Spleen (tissue), 11 donors: ENCODE results near the gene ARHGEF10L. TPM values are rescaled to one million over a fixed set of nuclear protein-coding genes. Genes with fewer than 3 reads are reported as not detected.

Source experiments
- DNase-seq: peaks from one replicate; pipeline ENCODE4 v3.0.0-alpha.2; 2020
- H3K27ac ChIP-seq, 8 donors: fragments of 200-600 bp; sonication (generic) in 7 of 8; 1 replicate in 4 of 8; 2 replicates in 4 of 8; pipeline versions ENCODE4 v1.5.0 to v1.8.0; 2016 to 2021; ENCODE audit warnings: inconsistent platforms in 4 of 8, mild to moderate bottlenecking in 4 of 8, moderate library complexity in 1 of 8
- H3K27me3 ChIP-seq, 7 donors: fragments of 200-600 bp; sonication (generic) in 6 of 7; replicated peaks in 1 of 7; 1 replicate in 4 of 7; 2 replicates in 3 of 7; pipeline versions ENCODE4 v1.5.0 to v1.8.0; 2016 to 2021; ENCODE audit warnings: inconsistent platforms in 3 of 7, mild to moderate bottlenecking in 1 of 7
- H3K36me3 ChIP-seq, 6 donors: fragments of 200-600 bp; sonication (generic) in 5 of 6; 1 replicate in 4 of 6; 2 replicates in 2 of 6; pipeline versions ENCODE4 v1.5.0 to v1.8.0; 2016 to 2021; ENCODE audit warnings: inconsistent platforms in 2 of 6
- H3K4me1 ChIP-seq, 6 donors: fragments of 200-600 bp; sonication (generic) in 5 of 6; 1 replicate in 3 of 6; 2 replicates in 3 of 6; pipeline versions ENCODE4 v1.5.0 to v1.8.0; 2016 to 2021; ENCODE audit warnings: inconsistent platforms in 3 of 6
- H3K4me3 ChIP-seq, 8 donors: fragments of 200-600 bp; sonication (generic) in 7 of 8; 1 replicate in 4 of 8; 2 replicates in 4 of 8; pipeline versions ENCODE4 v1.5.0 to v1.8.0; 2016 to 2021; ENCODE audit warnings: inconsistent platforms in 4 of 8, mild to moderate bottlenecking in 4 of 8, moderate library complexity in 2 of 8
- H3K9me3 ChIP-seq, 8 donors: fragments of 200-600 bp; sonication (generic) in 7 of 8; 1 replicate in 4 of 8; 2 replicates in 4 of 8; pipeline versions ENCODE4 v1.5.0 to v1.8.0; 2016 to 2021; ENCODE audit warnings: inconsistent platforms in 4 of 8
- CTCF ChIP-seq, 11 experiments: fragments of 200-600 bp in 7 of 11; fragments of 450-650 bp in 4 of 11; sonication (generic) in 4 of 11; IDR thresholded peaks in 8 of 11; conservative IDR thresholded peaks in 3 of 11; 1 replicate in 7 of 11; 2 replicates in 4 of 11; pipeline versions ENCODE4 v1.4.0 to v1.8.0; 2016 to 2021; ENCODE audit warnings: antibody characterized with exemption in 11 of 11, inconsistent platforms in 4 of 11, mild to moderate bottlenecking in 1 of 11
- POLR2A ChIP-seq, 3 donors: fragments of 450-650 bp; IDR thresholded peaks; one replicate each; pipeline ENCODE4 v1.5.1; 2017; ENCODE audit warnings: antibody characterized with exemption in 3 of 3, mild to moderate bottlenecking in 1 of 3
- POLR2AphosphoS5 ChIP-seq, 3 donors: sonication (generic); formaldehyde crosslinking; IDR thresholded peaks; one replicate each; pipeline ENCODE4 v1.5.1; 2017; ENCODE audit warnings: antibody characterized with exemption in 3 of 3
- WGBS, 5 donors: extraction: QIAGEN DNeasy Blood & Tissue Kit in 3 of 5; methylation state at CpG; one replicate each; pipeline versions ENCODE4 v1.1.5 to v1.1.7; 2013 to 2018; 5-methylcytosine and 5-hydroxymethylcytosine counted together
- intact Hi-C: fragments of 100-400 bp; cut with DNase I; formaldehyde crosslinking; loops from one replicate; pipeline ENCODE4 v1.15.0; 2023; ENCODE audit warnings: low total_unique reads
- polyA plus RNA-seq, 3 donors: library from polyadenylated mRNA; stranded (reverse); fragments of 200-250 nt; gene quantifications; one replicate each; pipeline ENCODE4 v1.2.1, GENCODE V29; 2013
- total RNA-seq, 7 donors: library from RNA; depleted of rRNA in 3 of 7; stranded (reverse); fragments of >200 nt in 3 of 7; fragmentation: NEBNext Ultra II Directional in 4 of 7; extraction: Animal tissue kit (Norgen Biotek cat#: 25700) in 4 of 7; gene quantifications; one replicate each; pipeline versions ENCODE4 v1.1.0 to v1.2.1, GENCODE V29; 2016 to 2021
- donor health status: healthy with polysubstance abuse.
- donor health status: DM: no; HTN: no; CAD: no; lungs with moderate emphysema.
- donor health status: DM: no; HTN: no; CAD: no.
- donor health status: Bipolar disorder and iron deficiency.
- donor health status: healthy.
- donor health status: DM: no; HTN: no; CAD: no.
- donor health status: DM: yes; HTN: yes; CAD: no.

ARHGEF10L gene
- total and polyA plus RNA-seq, 10 donors, result 10.0 to 40.9 (median 21.4) TPM

GRCh38 chr1:17653276-17653675 is 113.8 kb downstream of the ARHGEF10L start:
- Histone ChIP-seq H3K36me3 (peaks cover 0 to 91% (median 11%) of the 10 kb centered on the region in 6 donors), H3K27ac (no peak overlapping the region), H3K9me3 (no peaks in the 10 kb centered on the region), H3K27me3 (no peaks in the 10 kb centered on the region), H3K4me3 (no peak overlapping the region), H3K4me1 (no peaks in the 10 kb centered on the region)
- intact Hi-C loops, result no loop called here
- 71 to 87% (median 76%) methylated on average over 6 to 7 of the region's 7 CpGs for WGBS, 5 donors
- DNase-seq, result no peak
- no peak for TF ChIP-seq POLR2AphosphoS5 (IDR thresholded peaks at IDR 0.05)

GRCh38 chr1:17653728-17654351 is 114.3 kb downstream of the ARHGEF10L start:
- peaks cover 0 to 91% (median 11%) of the 10 kb centered on the region in 6 donors for H3K36me3 ChIP-seq
- H3K9me3 ChIP-seq, result no peaks in the 10 kb centered on the region
- intact Hi-C loops, result no loop called here
- no peak overlapping the region for H3K4me3 ChIP-seq
- DNase-seq, result no peak
- peak in 8 of 11 experiments; percentile 39 to 73 (median 61) for TF ChIP-seq CTCF (IDR thresholded peaks at IDR 0.05 in 8 of 11, conservative IDR thresholded peaks at IDR 0.05 in 3 of 11)
- TF ChIP-seq POLR2A (IDR thresholded peaks at IDR 0.05), result no peak
- no peak for TF ChIP-seq POLR2AphosphoS5 (IDR thresholded peaks at IDR 0.05)
- H3K27me3 ChIP-seq, result no peaks in the 10 kb centered on the region
- 56 to 71% (median 63%) methylated on average over 8 to 9 of the region's 9 CpGs for WGBS, 5 donors
- H3K27ac ChIP-seq, result no peak overlapping the region
- peaks cover 0 to 1% (median 0%) of the 10 kb centered on the region in 6 donors for H3K4me1 ChIP-seq

- Histone ChIP-seq H3K9me3 (no peaks in the 10 kb centered on the region), H3K27ac (no peak overlapping the region), H3K27me3 (no peaks in the 10 kb centered on the region), H3K4me3 (no peak overlapping the region), H3K36me3 (peaks cover 0 to 91% (median 11%) of the 10 kb centered on the region in 6 donors), H3K4me1 (peaks cover 0 to 3% (median 0%) of the 10 kb centered on the region in 6 donors)
- DNase-seq, result no peak
- TF ChIP-seq POLR2A (IDR thresholded peaks at IDR 0.05) (no peak), CTCF (IDR thresholded peaks at IDR 0.05 in 8 of 11, conservative IDR thresholded peaks at IDR 0.05 in 3 of 11) (no peak), POLR2AphosphoS5 (IDR thresholded peaks at IDR 0.05) (no peak)
- intact Hi-C loops, result no loop called here
- 95 to 100% (median 96%) methylated on average over 2 of the region's 2 CpGs for WGBS, 5 donors
These were observed 115.0 kb downstream of the ARHGEF10L start for GRCh38 chr1:17654519-17654918.

- H3K36me3 ChIP-seq, result peaks cover 0 to 91% (median 11%) of the 10 kb centered on the region in 6 donors
- no peak for DNase-seq
- peaks cover 0 to 3% (median 0%) of the 10 kb centered on the region in 6 donors for H3K4me1 ChIP-seq
- H3K9me3 ChIP-seq, result no peaks in the 10 kb centered on the region
- no peaks in the 10 kb centered on the region for H3K27me3 ChIP-seq
- H3K4me3 ChIP-seq, result no peak overlapping the region
- 90 to 94% (median 93%) methylated on average over 1 of the region's 1 CpG for WGBS, 5 donors
- TF ChIP-seq POLR2AphosphoS5 (IDR thresholded peaks at IDR 0.05) (no peak), CTCF (IDR thresholded peaks at IDR 0.05 in 8 of 11, conservative IDR thresholded peaks at IDR 0.05 in 3 of 11) (no peak), POLR2A (IDR thresholded peaks at IDR 0.05) (no peak)
- intact Hi-C loops, result no loop called here
- no peak overlapping the region for H3K27ac ChIP-seq
These were observed 115.7 kb downstream of the ARHGEF10L start for GRCh38 chr1:17655169-17655568.
